Ovary (tissue), 9 donors: ENCODE results near the gene ECEL1. TPM values are rescaled to one million over a fixed set of nuclear protein-coding genes. Genes with fewer than 3 reads are reported as not detected.
A peak's percentile ranks its signal among the peaks of the same experiment; 100 is the strongest.

Experiments used
- DNase-seq, 5 donors: peaks; one replicate each; pipeline ENCODE4 v3.0.0-alpha.2; 2019 to 2020
- H3K27ac ChIP-seq, 2 donors: fragments of 200-600 bp; one replicate each; pipeline versions ENCODE4 v1.5.1 to v1.8.0; 2019 to 2022
- H3K27me3 ChIP-seq: fragments of 200-600 bp; one replicate; pipeline ENCODE4 v1.8.0; 2022
- H3K36me3 ChIP-seq: fragments of 200-600 bp; sonication (generic); one replicate; pipeline ENCODE4 v1.5.1; 2019
- H3K4me1 ChIP-seq: one replicate; pipeline ENCODE4 v1.8.1; 2013; ENCODE audit warnings: mild to moderate bottlenecking, moderate library complexity; ENCODE audit not compliant: insufficient read depth
- H3K4me3 ChIP-seq: fragments of 200-600 bp; sonication (generic); one replicate; pipeline ENCODE4 v1.5.1; 2017
- H3K9me3 ChIP-seq, 2 donors: fragments of 200-600 bp in 1 of 2; sonication (generic) in 1 of 2; one replicate each; pipeline versions ENCODE4 v1.5.1 to v1.8.1; 2013 to 2019; ENCODE audit warnings: mild to moderate bottlenecking in 1 of 2, moderate library complexity in 1 of 2
- EP300 ChIP-seq: sonication (generic); formaldehyde crosslinking; IDR thresholded peaks from one replicate; pipeline ENCODE4 v1.6.1; 2017; ENCODE audit warnings: antibody characterized with exemption
- POLR2A ChIP-seq: fragments of 450-650 bp; IDR thresholded peaks from one replicate; pipeline ENCODE4 v1.6.1; 2017; ENCODE audit warnings: antibody characterized with exemption, mild to moderate bottlenecking, moderate library complexity
- WGBS, 3 donors: extraction: QIAGEN DNeasy Blood & Tissue Kit in 1 of 3; methylation state at CpG; one replicate each; pipeline versions ENCODE4 v1.1.5 to v1.1.7; 2013 to 2017; 5-methylcytosine and 5-hydroxymethylcytosine counted together
- intact Hi-C, 4 donors: fragments of 100-400 bp; cut with DNase I; formaldehyde crosslinking; loops; one replicate each; pipeline versions ENCODE4 v1.11.0 to v1.15.1; 2022 to 2023
- polyA plus RNA-seq, 2 donors: library from polyadenylated mRNA; stranded (reverse); fragments of 200-250 nt in 1 of 2; fragments of 350-450 nt in 1 of 2; fragmentation: Illumina TruSeq in 1 of 2; extraction: RNeasy Lipid Tissue Mini Kit (QIAGEN cat#74804) in 1 of 2; gene quantifications; one replicate each; pipeline ENCODE4 v1.2.3, GENCODE V29; 2013 to 2014
- total RNA-seq, 7 donors: library from RNA; depleted of rRNA in 2 of 7; stranded (reverse); fragments of >200 nt in 2 of 7; fragmentation: NEBNext Ultra II Directional in 3 of 7; extraction: Animal tissue kit (Norgen Biotek cat#: 25700) in 3 of 7; gene quantifications; one replicate each; pipeline versions ENCODE4 v1.1.0 to v1.2.4, GENCODE V29; 2016 to 2023
- TF ChIP-seq, protein P1 (sequence below), 3 donors: fragments of 450-650 bp in 2 of 3; fragments of 200-600 bp in 1 of 3; IDR thresholded peaks; one replicate each; pipeline versions ENCODE4 v1.5.1 to v1.8.0; 2016 to 2022; ENCODE audit warnings: antibody characterized with exemption in 3 of 3, mild to moderate bottlenecking in 1 of 3
- donor health status: DM: no; HTN: no; CAD: no; lungs with moderate emphysema.
- donor health status: DM: no; HTN: no; CAD: no.
- donor health status: Bipolar disorder and iron deficiency.
- donor health status: DM: yes; HTN: yes; CAD: no.
- donor health status: DM: no; HTN: no; CAD: no.
- donor health status: DM: yes; HTN: yes; CAD: no.

ECEL1 gene
- total and polyA plus RNA-seq, 9 donors = 2.4 to 251 (median 46.3) TPM

DNA sequence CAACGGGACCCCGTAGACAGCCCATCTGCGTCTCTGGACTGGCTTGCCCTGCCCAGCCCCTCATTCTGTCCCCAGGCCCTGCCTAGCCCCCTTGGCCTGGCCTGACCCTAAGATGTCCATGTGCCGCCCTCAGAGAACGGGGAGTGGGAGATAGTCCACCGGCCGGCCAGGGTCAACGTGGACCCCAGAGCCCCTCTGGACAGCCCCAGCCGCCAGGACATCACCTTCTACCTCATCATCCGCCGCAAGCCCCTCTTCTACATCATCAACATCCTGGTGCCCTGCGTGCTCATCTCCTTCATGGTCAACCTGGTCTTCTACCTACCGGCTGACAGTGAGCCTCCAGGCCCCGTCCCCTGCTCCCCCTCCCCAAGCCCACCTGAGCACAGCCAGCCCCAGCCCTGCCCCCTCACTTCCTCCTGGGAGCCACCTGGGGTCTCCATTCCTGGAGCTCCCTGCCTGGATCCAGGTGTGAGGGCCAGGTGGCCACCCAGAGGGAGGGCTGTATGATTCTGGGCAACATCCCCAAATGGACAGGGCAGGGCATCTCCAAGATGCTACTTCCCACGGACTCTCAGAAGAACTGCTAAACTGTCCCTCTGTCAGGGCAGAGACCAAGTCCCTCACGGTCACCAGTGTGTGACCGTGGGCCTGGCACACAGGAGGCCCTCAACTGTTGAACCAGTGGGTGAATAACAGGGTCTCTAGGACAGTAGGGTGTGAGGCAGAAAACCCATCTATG lies 42.3 kb upstream of the ECEL1 start:
- WGBS, 3 donors = 85 to 92% (median 89%) methylated on average over 17 of the region's 17 CpGs
- Histone ChIP-seq H3K27me3 (no peaks in the 10 kb centered on the region), H3K4me1 (no peaks in the 10 kb centered on the region), H3K36me3 (no peaks in the 10 kb centered on the region), H3K4me3 (no peak overlapping the region), H3K27ac (no peak overlapping the region), H3K9me3 (no peaks in the 10 kb centered on the region)
- no peak for TF ChIP-seq POLR2A
- TF ChIP-seq, protein P1, sequence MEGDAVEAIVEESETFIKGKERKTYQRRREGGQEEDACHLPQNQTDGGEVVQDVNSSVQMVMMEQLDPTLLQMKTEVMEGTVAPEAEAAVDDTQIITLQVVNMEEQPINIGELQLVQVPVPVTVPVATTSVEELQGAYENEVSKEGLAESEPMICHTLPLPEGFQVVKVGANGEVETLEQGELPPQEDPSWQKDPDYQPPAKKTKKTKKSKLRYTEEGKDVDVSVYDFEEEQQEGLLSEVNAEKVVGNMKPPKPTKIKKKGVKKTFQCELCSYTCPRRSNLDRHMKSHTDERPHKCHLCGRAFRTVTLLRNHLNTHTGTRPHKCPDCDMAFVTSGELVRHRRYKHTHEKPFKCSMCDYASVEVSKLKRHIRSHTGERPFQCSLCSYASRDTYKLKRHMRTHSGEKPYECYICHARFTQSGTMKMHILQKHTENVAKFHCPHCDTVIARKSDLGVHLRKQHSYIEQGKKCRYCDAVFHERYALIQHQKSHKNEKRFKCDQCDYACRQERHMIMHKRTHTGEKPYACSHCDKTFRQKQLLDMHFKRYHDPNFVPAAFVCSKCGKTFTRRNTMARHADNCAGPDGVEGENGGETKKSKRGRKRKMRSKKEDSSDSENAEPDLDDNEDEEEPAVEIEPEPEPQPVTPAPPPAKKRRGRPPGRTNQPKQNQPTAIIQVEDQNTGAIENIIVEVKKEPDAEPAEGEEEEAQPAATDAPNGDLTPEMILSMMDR (IDR thresholded peaks at IDR 0.05) = no peak
- no peak for TF ChIP-seq EP300
- peak in 2 of 5 donors; percentile 5 to 24 for DNase-seq
- intact Hi-C loops = loop anchor here in 3 of 4 donors (10.0 kb wide), 2 partner anchors 205 to 605 kb away; partner anchors contain the start of gene NPPC (in 2 of the 3)

DNA sequence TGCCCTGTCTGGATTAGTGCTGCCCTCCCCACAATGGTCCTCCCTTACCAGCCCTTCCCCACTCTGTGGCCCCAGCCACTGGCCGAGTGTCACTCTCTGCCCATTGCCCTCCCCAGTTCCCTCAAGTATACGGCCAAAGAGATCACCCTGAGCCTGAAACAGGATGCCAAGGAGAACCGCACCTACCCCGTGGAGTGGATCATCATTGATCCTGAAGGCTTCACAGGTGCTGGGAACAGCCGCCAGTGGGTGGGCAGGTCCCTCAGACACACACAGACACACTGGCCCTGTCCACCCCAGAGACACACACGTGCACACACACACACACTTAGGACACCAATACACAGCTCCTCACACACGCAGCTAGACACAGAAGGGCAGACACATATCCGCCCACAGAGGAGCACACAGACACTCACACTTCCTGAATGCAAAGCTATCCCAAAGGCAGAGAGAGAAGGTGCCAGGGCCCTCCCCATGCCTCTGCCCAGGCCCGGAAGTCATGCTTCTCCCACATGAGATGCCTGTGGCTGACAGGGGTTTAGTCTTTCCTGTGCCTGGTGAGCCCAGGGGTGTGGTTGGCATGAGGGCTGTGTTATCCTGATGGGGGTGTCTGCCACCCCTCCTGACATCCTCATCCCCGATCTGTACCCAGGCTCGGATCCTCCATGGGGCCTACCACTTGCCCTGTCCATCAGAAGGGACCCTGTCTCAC lies 41.3 kb upstream of the ECEL1 start:
- no peak for DNase-seq
- H3K27ac ChIP-seq = no peak overlapping the region
- no peaks in the 10 kb centered on the region for H3K27me3 ChIP-seq
- H3K36me3 ChIP-seq = no peaks in the 10 kb centered on the region
- no peak overlapping the region for H3K4me3 ChIP-seq
- TF ChIP-seq POLR2A (no peak), EP300 (no peak)
- TF ChIP-seq, protein P1 (IDR thresholded peaks at IDR 0.05) = no peak
- intact Hi-C loops = loop anchor here in 3 of 4 donors (10.0 kb wide), 2 partner anchors 204 to 604 kb away; partner anchors contain the start of gene NPPC (in 2 of the 3)
- H3K9me3 ChIP-seq = no peaks in the 10 kb centered on the region
- WGBS, 3 donors = 79 to 83% (median 81%) methylated on average over 11 of the region's 11 CpGs
- no peaks in the 10 kb centered on the region for H3K4me1 ChIP-seq

DNA sequence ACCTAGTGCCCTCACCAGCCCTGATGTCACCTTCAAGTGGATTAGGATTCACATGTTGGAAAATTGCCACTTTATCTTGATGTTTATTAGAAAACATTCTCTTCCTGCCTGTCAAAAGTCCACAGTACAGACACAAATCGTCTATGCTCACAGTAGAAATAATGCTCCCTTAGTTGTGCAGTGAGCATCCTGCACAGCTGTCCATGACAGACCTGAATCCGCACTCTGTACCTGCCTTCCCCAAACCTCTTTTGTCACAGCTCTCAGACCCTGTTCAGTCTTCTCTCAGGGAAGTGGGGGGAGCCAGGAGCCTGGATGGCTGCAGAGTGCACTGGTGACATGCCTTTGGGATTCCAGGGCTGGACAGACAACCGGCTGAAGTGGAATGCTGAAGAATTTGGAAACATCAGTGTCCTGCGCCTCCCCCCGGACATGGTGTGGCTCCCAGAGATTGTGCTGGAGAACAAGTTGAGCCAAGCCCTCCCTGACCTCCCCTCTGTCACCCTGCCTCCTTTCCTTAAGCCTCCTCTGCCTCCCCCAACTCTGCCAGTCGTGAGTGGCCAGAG lies 40.4 kb upstream of the ECEL1 start:
- DNase-seq = no peak
- TF ChIP-seq POLR2A (no peak), EP300 (no peak)
- TF ChIP-seq, protein P1 (IDR thresholded peaks at IDR 0.05) = no peak
- no peaks in the 10 kb centered on the region for H3K4me1 ChIP-seq
- intact Hi-C loops = loop anchor here in 3 of 4 donors (10.0 kb wide), 2 partner anchors 203 to 603 kb away; partner anchors contain the start of gene NPPC (in 2 of the 3)
- H3K36me3 ChIP-seq = no peaks in the 10 kb centered on the region
- no peaks in the 10 kb centered on the region for H3K9me3 ChIP-seq
- 65 to 75% (median 69%) methylated on average over 6 of the region's 6 CpGs for WGBS, 3 donors
- H3K27me3 ChIP-seq = no peaks in the 10 kb centered on the region
- H3K27ac ChIP-seq = no peak overlapping the region
- no peak overlapping the region for H3K4me3 ChIP-seq

DNA sequence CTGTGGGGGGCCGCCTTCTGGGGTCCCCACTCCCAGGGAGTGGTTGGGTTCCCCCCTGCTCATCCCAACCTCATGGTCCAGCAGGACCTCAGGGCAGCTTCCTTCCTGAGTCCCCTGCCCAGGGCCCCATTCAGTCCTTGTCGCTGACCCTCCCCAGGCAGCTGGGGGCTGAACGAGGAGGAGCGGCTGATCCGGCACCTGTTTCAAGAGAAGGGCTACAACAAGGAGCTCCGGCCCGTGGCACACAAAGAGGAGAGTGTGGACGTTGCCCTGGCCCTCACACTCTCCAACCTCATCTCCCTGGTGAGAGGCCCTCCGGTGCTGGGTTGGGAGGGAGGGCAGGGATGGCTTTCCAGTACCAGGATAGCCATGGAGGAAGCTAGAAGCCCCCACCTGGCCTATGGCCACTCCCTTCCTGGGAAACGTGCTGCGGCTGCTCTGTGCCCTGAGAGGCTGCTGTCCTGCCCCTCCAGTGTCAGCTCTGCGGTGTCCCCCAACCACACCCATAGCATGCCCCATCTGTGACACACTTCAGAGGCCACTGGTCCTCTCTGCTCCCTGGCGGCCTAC lies 38.8 kb upstream of the ECEL1 start:
- H3K9me3 ChIP-seq = no peaks in the 10 kb centered on the region
- no peak overlapping the region for H3K27ac ChIP-seq
- TF ChIP-seq, protein P1 (IDR thresholded peaks at IDR 0.05) = no peak
- TF ChIP-seq EP300 (no peak), POLR2A (no peak)
- no peak for DNase-seq
- 58 to 73% (median 64%) methylated on average over 13 of the region's 13 CpGs for WGBS, 3 donors
- no peaks in the 10 kb centered on the region for H3K36me3 ChIP-seq
- H3K4me3 ChIP-seq = no peak overlapping the region
- intact Hi-C loops = loop anchor here in 3 of 4 donors (10.0 kb wide), 2 partner anchors 202 to 602 kb away; partner anchors contain the start of gene NPPC (in 2 of the 3)
- no peaks in the 10 kb centered on the region for H3K27me3 ChIP-seq
- no peaks in the 10 kb centered on the region for H3K4me1 ChIP-seq
